ENCODE measurements around the gene ZBTB16. TPM values are rescaled to one million over a fixed set of nuclear protein-coding genes. Genes with fewer than 3 reads are reported as not detected.

The ZBTB16 gene
- total RNA-seq, 3 donors from 2014 or later = 236 to 358 (median 271) TPM

DNA sequence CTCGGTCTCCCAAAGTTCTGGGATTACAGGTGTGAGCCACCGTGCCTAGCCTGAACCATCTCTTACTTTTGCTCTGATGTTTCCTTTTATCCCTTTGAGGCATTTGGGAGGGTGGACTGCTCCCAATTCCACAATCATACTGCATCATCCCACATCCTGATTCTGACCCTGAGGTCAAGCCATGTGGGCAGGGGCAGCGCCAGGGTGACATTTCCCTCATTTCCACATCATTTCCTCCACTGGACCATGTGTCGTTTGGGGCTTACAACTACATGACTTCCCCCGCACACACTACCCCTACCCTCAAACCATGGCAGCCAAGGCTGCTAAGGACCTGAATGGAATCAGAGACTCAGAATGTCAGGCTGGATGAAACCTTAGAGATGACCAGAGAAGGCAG, 26.4 kb upstream of the ZBTB16 start:
- Histone ChIP-seq H3K4me3 (no peak overlapping the region), H3K27me3 (no peaks in the 10 kb centered on the region), H3K4me1 (no peaks in the 10 kb centered on the region), H3K27ac (no peak overlapping the region), H3K9me3 (no peaks in the 10 kb centered on the region), H3K36me3 (no peaks in the 10 kb centered on the region)
- no peak for TF ChIP-seq POLR2A (IDR thresholded peaks at IDR 0.05)
- TF ChIP-seq, protein P1, sequence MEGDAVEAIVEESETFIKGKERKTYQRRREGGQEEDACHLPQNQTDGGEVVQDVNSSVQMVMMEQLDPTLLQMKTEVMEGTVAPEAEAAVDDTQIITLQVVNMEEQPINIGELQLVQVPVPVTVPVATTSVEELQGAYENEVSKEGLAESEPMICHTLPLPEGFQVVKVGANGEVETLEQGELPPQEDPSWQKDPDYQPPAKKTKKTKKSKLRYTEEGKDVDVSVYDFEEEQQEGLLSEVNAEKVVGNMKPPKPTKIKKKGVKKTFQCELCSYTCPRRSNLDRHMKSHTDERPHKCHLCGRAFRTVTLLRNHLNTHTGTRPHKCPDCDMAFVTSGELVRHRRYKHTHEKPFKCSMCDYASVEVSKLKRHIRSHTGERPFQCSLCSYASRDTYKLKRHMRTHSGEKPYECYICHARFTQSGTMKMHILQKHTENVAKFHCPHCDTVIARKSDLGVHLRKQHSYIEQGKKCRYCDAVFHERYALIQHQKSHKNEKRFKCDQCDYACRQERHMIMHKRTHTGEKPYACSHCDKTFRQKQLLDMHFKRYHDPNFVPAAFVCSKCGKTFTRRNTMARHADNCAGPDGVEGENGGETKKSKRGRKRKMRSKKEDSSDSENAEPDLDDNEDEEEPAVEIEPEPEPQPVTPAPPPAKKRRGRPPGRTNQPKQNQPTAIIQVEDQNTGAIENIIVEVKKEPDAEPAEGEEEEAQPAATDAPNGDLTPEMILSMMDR (IDR thresholded peaks at IDR 0.05) = no peak
- no peak for TF ChIP-seq POLR2AphosphoS5 (IDR thresholded peaks at IDR 0.05)
- DNase-seq (ENCODE audit: low spot score in 2 of 2) = no peak
- intact Hi-C loops (cut with DNase I; ENCODE audit: low total_unique reads) = no loop called here

DNA sequence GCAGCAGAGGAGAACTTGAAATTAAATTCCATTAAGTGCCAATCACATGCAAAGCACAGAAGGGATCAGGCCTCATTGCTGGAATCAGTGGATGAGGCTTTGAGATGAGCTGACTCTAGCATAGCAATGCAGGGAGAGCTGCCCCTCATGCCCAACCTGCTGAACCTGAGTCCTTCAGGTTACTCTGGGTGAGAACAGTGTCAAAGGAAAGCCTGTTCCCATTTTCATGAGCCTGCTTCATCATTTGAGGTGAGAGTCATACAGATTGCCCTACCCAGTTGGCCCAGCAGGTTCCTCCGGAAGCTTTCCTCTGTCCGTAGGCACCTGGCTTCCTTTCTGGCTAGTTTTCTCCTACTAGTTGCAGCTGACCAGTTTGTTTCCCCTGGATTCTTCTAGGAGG, 25.9 kb upstream of the ZBTB16 start:
- Histone ChIP-seq H3K27ac (no peak overlapping the region), H3K4me3 (no peak overlapping the region), H3K4me1 (no peaks in the 10 kb centered on the region), H3K36me3 (no peaks in the 10 kb centered on the region), H3K27me3 (no peaks in the 10 kb centered on the region), H3K9me3 (no peaks in the 10 kb centered on the region)
- TF ChIP-seq, protein P1 (IDR thresholded peaks at IDR 0.05) = no peak
- TF ChIP-seq POLR2AphosphoS5 (IDR thresholded peaks at IDR 0.05) (no peak), POLR2A (IDR thresholded peaks at IDR 0.05) (no peak)
- no peak for DNase-seq (ENCODE audit: low spot score in 2 of 2)
- intact Hi-C loops (cut with DNase I; ENCODE audit: low total_unique reads) = no loop called here

DNA sequence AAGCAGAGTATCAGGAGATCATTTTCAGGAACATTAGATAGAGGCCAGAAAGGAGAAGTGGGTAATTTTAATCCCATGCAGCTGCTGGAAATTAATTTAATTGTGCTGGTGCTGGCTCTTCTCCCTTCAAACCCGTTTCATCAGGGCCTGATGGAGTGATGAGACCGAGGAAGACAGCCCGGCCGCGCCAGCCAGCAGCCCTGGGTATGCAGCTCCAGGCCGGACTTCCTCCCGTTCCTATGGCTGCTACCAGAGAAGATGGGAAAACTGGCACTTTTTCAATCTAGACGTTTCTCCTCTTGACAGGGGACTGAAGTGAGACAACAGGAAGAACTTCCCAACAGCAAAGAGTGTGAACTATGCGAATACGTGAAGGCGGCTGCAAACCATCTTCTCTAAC, 24.6 kb upstream of the ZBTB16 start:
- intact Hi-C loops (cut with DNase I; ENCODE audit: low total_unique reads) = no loop called here
- no peak for DNase-seq (ENCODE audit: low spot score in 2 of 2)
- Histone ChIP-seq H3K27me3 (no peaks in the 10 kb centered on the region), H3K27ac (no peak overlapping the region), H3K9me3 (no peaks in the 10 kb centered on the region), H3K4me3 (no peak overlapping the region), H3K4me1 (no peaks in the 10 kb centered on the region), H3K36me3 (no peaks in the 10 kb centered on the region)
- TF ChIP-seq, protein P1 (IDR thresholded peaks at IDR 0.05) = no peak
- TF ChIP-seq POLR2A (IDR thresholded peaks at IDR 0.05) (no peak), POLR2AphosphoS5 (IDR thresholded peaks at IDR 0.05) (no peak)

DNA sequence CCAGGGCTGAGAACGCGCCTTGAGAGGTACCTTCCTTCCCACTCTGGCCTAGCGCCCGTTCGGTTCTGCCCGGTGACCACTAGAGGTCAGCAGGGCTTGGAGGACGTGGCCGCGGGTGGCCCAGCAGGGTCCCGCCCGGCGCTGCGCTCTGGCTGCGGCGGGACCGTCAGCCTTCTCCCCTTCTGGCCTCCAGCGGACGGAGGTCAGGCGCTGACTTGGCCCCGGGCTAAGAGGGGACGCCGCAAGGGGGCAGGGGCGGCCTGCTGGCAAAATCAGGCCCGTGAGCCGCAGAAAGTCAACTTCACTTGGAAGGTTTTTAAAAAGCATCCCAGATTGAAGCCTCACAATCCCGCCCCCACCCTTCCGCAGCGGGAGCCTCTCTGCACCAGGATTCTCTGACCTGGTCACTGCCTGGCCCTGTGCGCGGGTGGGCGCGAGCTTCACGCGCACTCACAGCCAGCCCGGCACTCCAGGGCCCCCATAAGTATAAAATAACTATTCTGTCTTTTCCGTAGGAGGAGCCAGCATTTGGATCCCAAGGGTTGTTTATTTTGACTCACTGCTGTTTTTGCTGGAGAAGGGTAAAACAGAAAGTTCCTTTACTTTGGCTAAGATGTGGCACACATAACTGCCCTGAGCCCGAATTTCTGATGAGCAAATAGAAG, 23.2 kb upstream of the ZBTB16 start:
- TF ChIP-seq POLR2A (IDR thresholded peaks at IDR 0.05) (no peak), POLR2AphosphoS5 (IDR thresholded peaks at IDR 0.05) (peak in 2 of 3 donors; percentile 19 to 79)
- TF ChIP-seq, protein P1 (IDR thresholded peaks at IDR 0.05) = peak; percentile 81 to 93 (median 84)
- peak; percentile 73 to 86 for DNase-seq (ENCODE audit: low spot score in 2 of 2)
- Histone ChIP-seq H3K4me3 (peak overlapping the region; percentile 25 to 66 (median 46)), H3K9me3 (no peaks in the 10 kb centered on the region), H3K27me3 (no peaks in the 10 kb centered on the region), H3K36me3 (no peaks in the 10 kb centered on the region), H3K4me1 (no peaks in the 10 kb centered on the region), H3K27ac (peak overlapping the region; percentile 54 to 60)
- intact Hi-C loops (cut with DNase I; ENCODE audit: low total_unique reads) = no loop called here

DNA sequence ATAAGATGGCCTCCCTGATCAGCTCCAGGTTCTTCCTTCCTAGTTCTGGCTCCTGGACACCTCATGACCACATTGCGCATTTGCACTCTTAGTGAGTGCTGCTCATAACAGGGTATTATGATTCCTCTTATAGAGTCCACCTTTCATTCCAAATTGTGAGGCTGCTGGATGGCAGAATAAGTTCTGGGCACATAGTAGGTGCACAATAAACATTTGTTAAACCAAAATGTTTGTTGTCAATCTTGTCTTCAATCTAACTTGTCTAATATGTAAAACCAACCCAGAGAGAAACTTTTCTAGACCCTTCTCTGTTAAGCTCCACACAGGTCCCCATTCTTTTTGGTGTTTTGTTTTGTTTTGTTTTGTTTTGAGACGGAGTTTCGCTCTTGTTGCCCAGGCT, 22.6 kb upstream of the ZBTB16 start:
- Histone ChIP-seq H3K4me1 (no peaks in the 10 kb centered on the region), H3K27ac (peak overlapping the region in 1 of 2 donors; percentile 60), H3K4me3 (peak overlapping the region in 1 of 3 donors; percentile 66), H3K9me3 (no peaks in the 10 kb centered on the region), H3K36me3 (no peaks in the 10 kb centered on the region), H3K27me3 (no peaks in the 10 kb centered on the region)
- intact Hi-C loops (cut with DNase I; ENCODE audit: low total_unique reads) = no loop called here
- TF ChIP-seq, protein P1 (IDR thresholded peaks at IDR 0.05) = no peak
- no peak for TF ChIP-seq POLR2AphosphoS5 (IDR thresholded peaks at IDR 0.05)
- TF ChIP-seq POLR2A (IDR thresholded peaks at IDR 0.05) = no peak
- DNase-seq (ENCODE audit: low spot score in 2 of 2) = no peak
